HG03196 (cell line): ENCODE measurements around the gene DNAH17.

Experiments used
- ATAC-seq: cut with Tn5 transposase; IDR thresholded peaks from one replicate; pipeline ENCODE4 v1.9.1; 2021; ENCODE audit not compliant: unreplicated experiment

DNAH17 gene

GRCh38 chr17:78607038-78607437, 29.8 kb upstream of the DNAH17 start:
- ATAC-seq, result no peak

- no peak for ATAC-seq
Measured at GRCh38 chr17:78605886-78606285, 28.7 kb upstream of the DNAH17 start.

- no peak for ATAC-seq
Measured at GRCh38 chr17:78605429-78605828, 28.2 kb upstream of the DNAH17 start.

- no peak for ATAC-seq
Measured at GRCh38 chr17:78602246-78602645, 25.1 kb upstream of the DNAH17 start.

GRCh38 chr17:78601577-78602190, 24.5 kb upstream of the DNAH17 start:
- no peak for ATAC-seq

GRCh38 chr17:78600181-78600721, 23.1 kb upstream of the DNAH17 start:
- no peak for ATAC-seq

- ATAC-seq, result no peak
Measured at GRCh38 chr17:78599419-78599818, 22.2 kb upstream of the DNAH17 start.

GRCh38 chr17:78598013-78598471, 20.8 kb upstream of the DNAH17 start:
- ATAC-seq, result no peak

- ATAC-seq, result no peak
Measured at GRCh38 chr17:78596871-78597764, 19.9 kb upstream of the DNAH17 start.

- ATAC-seq, result no peak
Measured at GRCh38 chr17:78595135-78595810, 18.1 kb upstream of the DNAH17 start.

- no peak for ATAC-seq
Measured at GRCh38 chr17:78592991-78593329, 15.8 kb upstream of the DNAH17 start.

GRCh38 chr17:78591263-78591671, 14.1 kb upstream of the DNAH17 start:
- no peak for ATAC-seq

- ATAC-seq, result no peak
Measured at GRCh38 chr17:78589885-78590284, 12.7 kb upstream of the DNAH17 start.

- ATAC-seq, result no peak
Measured at GRCh38 chr17:78589031-78589675, 12.0 kb upstream of the DNAH17 start.

GRCh38 chr17:78588258-78589030, 11.2 kb upstream of the DNAH17 start:
- no peak for ATAC-seq

GRCh38 chr17:78585006-78585630, 7.9 kb upstream of the DNAH17 start:
- no peak for ATAC-seq

GRCh38 chr17:78583091-78583490, 5.9 kb upstream of the DNAH17 start:
- ATAC-seq, result no peak

- ATAC-seq, result no peak
Measured at GRCh38 chr17:78581304-78581703, 4.1 kb upstream of the DNAH17 start.

GRCh38 chr17:78580277-78580804, 3.1 kb upstream of the DNAH17 start:
- ATAC-seq, result no peak
